ENCODE results near the gene MICAL1.

- TF ChIP-seq TCF7L2 (IDR thresholded peaks at IDR 0.05; ENCODE audit: borderline replicate concordance, low read depth, low read length) (no peak), PRDM4 (tag by site-specific recombination; IDR thresholded peaks at IDR 0.05) (no peak), ZNF501 (tag by site-specific recombination; IDR thresholded peaks at IDR 0.05) (no peak), CTCF (tag by site-specific recombination; IDR thresholded peaks at IDR 0.05) (no peak), GLI4 (tag by site-specific recombination; IDR thresholded peaks at IDR 0.05) (no peak), BCL11A (tag by site-specific recombination; IDR thresholded peaks at IDR 0.05; ENCODE audit: low read depth) (no peak), ZNF274 (IDR thresholded peaks at IDR 0.05; ENCODE audit: low read length) (no peak), ZNF274 (tag by site-specific recombination; IDR thresholded peaks at IDR 0.05; ENCODE audit: borderline replicate concordance) (no peak)
These were observed 3.4 kb upstream of the MICAL1 start for GRCh38 chr6:109458774-109459531.
